Bronchial epithelial cell (primary cell): Measurements from ENCODE around the gene P4HB. TPM values are rescaled to one million over a fixed set of nuclear protein-coding genes. Genes with fewer than 3 reads are reported as not detected.

Source experiments
- DNase-seq: peaks from one replicate; pipeline ENCODE4 v3.0.0-alpha.2; 2010; ENCODE audit warnings: low read depth
- FAIRE-seq: peaks from 2 replicates; lab custom pipeline; 2011; peaks lifted over from hg19 to GRCh38; lab: Jason Lieb, UNC
- H3K27me3 ChIP-seq: 2 replicates; pipeline ENCODE4 v1.5.1; 2011; ENCODE audit warnings: low read length; ENCODE audit not compliant: control insufficient read depth, insufficient read depth
- H3K36me3 ChIP-seq: 2 replicates; pipeline ENCODE4 v1.5.1; 2011; ENCODE audit warnings: low read length; ENCODE audit not compliant: control insufficient read depth, insufficient read depth
- H3K4me3 ChIP-seq: 2 replicates; pipeline ENCODE4 v1.5.1; 2011; ENCODE audit warnings: mild to moderate bottlenecking, low read depth, low read length, control low read depth
- total RNA-seq: library from RNA; depleted of rRNA; stranded (reverse); fragments of >200 nt; gene quantifications from 2 replicates; pipeline ENCODE4 v1.2.1, GENCODE V29; 2014
- TF ChIP-seq, protein P1 (sequence below): IDR thresholded peaks from 2 replicates; pipeline ENCODE4 v1.5.1; 2011; ENCODE audit warnings: mild to moderate bottlenecking, moderate library complexity, low read length, control low read depth, inconsistent platforms; ENCODE audit not compliant: insufficient read depth, severe bottlenecking

P4HB gene
- total RNA-seq, 1 donor from 2014 or later, result 673 TPM

DNA sequence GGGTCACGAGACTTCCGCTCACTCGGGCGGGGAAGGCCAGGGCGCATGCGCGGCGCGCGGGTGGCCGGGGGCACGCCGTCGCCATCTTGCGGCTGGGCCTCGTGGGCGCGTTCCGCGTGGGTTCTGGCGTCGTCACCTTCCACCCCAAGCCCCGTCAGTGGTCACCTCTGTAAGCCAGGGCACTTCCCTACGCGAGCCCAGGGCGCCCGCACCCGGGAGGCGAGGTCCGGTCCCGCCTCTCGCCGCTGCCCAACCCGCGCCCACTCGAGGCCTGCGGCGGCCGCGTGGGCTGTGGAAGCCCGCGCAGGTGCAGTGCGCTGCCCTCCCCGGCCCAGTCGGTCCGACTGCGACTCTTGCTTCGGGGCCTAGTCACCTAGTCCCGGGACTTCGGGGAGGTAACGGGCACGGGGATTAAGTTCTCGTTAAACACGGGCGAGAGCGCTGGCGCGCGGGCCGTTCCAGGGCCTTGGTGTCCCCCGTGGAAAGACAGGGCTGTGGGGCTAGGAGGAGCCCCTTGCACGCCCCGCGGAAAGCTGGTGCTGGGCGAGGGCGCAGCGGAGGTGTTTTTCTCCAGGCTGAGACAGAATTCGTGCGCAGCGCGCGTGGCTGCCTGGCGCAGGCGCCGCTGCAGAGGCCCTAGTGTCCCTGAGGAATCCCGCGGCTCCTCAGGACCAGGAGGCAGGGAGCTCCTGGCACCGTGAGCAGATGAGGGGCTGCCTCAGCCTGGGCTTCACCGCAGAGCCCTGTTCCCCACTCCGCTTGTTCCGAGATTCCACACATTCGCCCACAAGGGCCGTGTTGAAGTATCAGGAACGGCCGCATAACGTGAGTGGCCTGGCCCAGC, 11.3 kb upstream of the P4HB start:
- Histone ChIP-seq H3K27me3 (no peaks in the 10 kb centered on the region), H3K36me3 (peaks cover 18% of the 10 kb centered on the region), H3K4me3 (peak overlapping the region; percentile 68)
- peak; percentile 60 for DNase-seq
- TF ChIP-seq, protein P1, sequence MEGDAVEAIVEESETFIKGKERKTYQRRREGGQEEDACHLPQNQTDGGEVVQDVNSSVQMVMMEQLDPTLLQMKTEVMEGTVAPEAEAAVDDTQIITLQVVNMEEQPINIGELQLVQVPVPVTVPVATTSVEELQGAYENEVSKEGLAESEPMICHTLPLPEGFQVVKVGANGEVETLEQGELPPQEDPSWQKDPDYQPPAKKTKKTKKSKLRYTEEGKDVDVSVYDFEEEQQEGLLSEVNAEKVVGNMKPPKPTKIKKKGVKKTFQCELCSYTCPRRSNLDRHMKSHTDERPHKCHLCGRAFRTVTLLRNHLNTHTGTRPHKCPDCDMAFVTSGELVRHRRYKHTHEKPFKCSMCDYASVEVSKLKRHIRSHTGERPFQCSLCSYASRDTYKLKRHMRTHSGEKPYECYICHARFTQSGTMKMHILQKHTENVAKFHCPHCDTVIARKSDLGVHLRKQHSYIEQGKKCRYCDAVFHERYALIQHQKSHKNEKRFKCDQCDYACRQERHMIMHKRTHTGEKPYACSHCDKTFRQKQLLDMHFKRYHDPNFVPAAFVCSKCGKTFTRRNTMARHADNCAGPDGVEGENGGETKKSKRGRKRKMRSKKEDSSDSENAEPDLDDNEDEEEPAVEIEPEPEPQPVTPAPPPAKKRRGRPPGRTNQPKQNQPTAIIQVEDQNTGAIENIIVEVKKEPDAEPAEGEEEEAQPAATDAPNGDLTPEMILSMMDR, result peak; percentile 45
- no peak for FAIRE-seq

DNA sequence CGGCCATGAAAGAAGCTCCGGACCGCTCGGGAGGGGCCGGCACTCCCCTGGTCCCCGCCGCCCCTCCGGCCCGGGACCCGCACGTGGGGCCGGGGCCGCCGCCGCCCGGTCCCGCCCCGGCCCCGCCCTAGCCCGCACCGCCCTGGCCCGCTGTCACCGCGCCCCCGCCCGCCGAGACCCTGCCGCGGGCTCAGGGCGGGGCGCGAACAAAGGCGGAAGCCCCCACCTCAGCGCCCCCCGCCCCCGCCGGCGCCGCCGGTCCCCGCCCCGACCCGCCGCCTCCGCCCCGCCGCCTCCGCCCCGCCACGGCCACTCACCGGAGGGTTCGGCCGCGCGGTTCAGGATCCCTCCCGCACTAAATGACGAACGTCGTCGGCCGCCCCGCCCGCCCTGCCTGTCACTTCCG, 10.6 kb upstream of the P4HB start, which contains the start of gene ARHGDIA:
TSS of gene ARHGDIA (minus strand) at position 357 of the 406 bp plus-strand sequence. CDS start 1,407 bp downstream, outside the sequence.
- DNase-seq, result no peak
- TF ChIP-seq, protein P1, result no peak
- Histone ChIP-seq H3K27me3 (no peaks in the 10 kb centered on the region), H3K4me3 (peak within 1 kb of the TSS; percentile 68), H3K36me3 (peaks cover 20% of the 10 kb centered on the region)
- FAIRE-seq, result no peak

GRCh38 chr17:81870131-81870980, 10.0 kb upstream of the P4HB start:
- no peaks in the 10 kb centered on the region for H3K27me3 ChIP-seq
- FAIRE-seq, result no peak
- H3K4me3 ChIP-seq, result peak overlapping the region; percentile 68
- DNase-seq, result no peak
- TF ChIP-seq, protein P1, result no peak
- H3K36me3 ChIP-seq, result peaks cover 26% of the 10 kb centered on the region

DNA sequence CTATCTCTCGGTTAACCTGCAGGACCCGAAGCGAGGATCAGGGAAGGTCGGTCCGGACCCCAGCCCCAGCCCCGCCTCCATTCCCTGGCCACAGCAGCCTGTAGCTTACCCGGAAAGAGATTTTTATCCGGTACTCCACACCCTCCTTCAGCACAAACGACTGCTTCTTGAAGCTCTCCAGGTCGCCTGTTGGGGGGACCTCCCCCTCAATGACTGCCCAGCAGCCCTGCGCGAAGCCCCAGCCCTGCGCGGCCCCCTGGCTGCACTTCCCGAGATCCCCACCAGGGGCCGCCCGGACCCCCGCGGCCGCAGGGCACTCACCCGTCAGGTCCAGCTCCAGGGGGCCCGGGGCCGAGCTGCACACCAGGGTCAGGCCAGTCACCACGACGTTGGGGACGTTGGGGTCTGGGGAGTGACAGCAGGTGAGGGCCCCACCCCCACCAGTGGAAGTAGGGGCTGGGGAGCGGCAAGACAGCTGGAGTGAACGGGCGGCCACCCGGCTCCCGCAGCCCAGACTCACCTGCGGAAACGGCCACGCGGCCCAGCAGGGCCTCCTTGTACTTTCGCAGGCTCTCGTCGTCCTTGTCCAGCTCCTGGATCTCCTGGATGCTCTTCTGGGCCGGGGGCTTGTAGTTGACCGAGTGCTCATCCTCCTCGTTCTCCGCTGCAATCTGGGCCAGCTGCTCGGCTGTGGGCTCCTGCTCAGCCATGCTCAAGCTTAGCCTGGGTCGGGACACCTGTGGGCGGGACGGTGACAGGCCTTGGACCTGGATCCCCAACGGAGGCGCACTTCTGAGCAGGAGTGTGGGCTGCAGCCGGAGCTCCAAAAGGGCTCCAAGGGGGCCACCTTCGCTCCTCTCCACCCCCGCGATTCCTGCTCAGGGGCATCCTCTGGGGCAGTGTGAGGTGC, 9.1 kb upstream of the P4HB start:
- Histone ChIP-seq H3K4me3 (peak overlapping the region; percentile 68), H3K36me3 (peaks cover 28% of the 10 kb centered on the region)

More for the DNA sequence above, 9.1 kb upstream of the P4HB start:
- TF ChIP-seq, protein P1, result peak; percentile 75
- DNase-seq (no peak), FAIRE-seq (no peak)
- no peaks in the 10 kb centered on the region for H3K27me3 ChIP-seq
